HCT116 (cell line): Measurements from ENCODE around the gene WDR64.

Experiments used
- CTCF ChIP-seq, 3 experiments: fragments of 200-600 bp in 1 of 3; sonication (generic) in 1 of 3; IDR thresholded peaks in 2 of 3; conservative IDR thresholded peaks in 1 of 3; 2 replicates each; pipeline ENCODE4 v1.5.1; 2012 to 2017; ENCODE audit warnings: low read depth in 2 of 3, low read length in 2 of 3, antibody characterized with exemption in 1 of 3, borderline replicate concordance in 1 of 3, control low read depth in 1 of 3, mild to moderate bottlenecking in 1 of 3, mixed read lengths in 1 of 3, mixed run types in 1 of 3, moderate library complexity in 1 of 3; ENCODE audit not compliant: insufficient read depth in 1 of 3
- EZH2 ChIP-seq: fragments of 200-600 bp; sonication (generic); IDR thresholded peaks from 2 replicates; pipeline ENCODE4 v1.6.1; 2017; ENCODE audit warnings: antibody characterized with exemption, mixed run types
- MAX ChIP-seq: IDR thresholded peaks from 2 replicates; pipeline ENCODE4 v1.6.1; 2012
- POLR2A ChIP-seq: IDR thresholded peaks from 2 replicates; pipeline ENCODE4 v1.7.0; 2011; ENCODE audit warnings: borderline replicate concordance; ENCODE audit not compliant: insufficient read depth, insufficient read length; ENCODE audit errors: extremely low read depth

- TF ChIP-seq CTCF (IDR thresholded peaks at IDR 0.05 in 2 of 3, conservative IDR thresholded peaks at IDR 0.05 in 1 of 3; ENCODE audit: borderline replicate concordance in 1 of 3, insufficient read depth in 1 of 3, low read depth in 2 of 3, low read length in 2 of 3) (no peak), POLR2A (no peak), EZH2 (no peak), MAX (no peak)
Measured at GRCh38 chr1:241799416-241799815, 147.3 kb downstream of the WDR64 start.
